GM13977 (cell line): Measurements from ENCODE around the gene CLINT1.

Experiments used
- DNase-seq: peaks from one replicate; pipeline ENCODE4 v3.0.0; 2012; ENCODE audit warnings: low spot score
- CTCF ChIP-seq: IDR thresholded peaks from 2 replicates; pipeline ENCODE4 v1.5.1; 2012; ENCODE audit warnings: mild to moderate bottlenecking, control low read depth; ENCODE audit not compliant: insufficient read depth; ENCODE audit errors: extremely low read depth, missing control alignments
- in situ Hi-C: fragments of 300-500 bp; cut with MboI; formaldehyde crosslinking; loops from one replicate; pipeline ENCODE4 v1.12.0; 2022; ENCODE audit warnings: low sequenced_read_pairs, low pct_unique_long_range_greater_than_20kb, mixed read lengths, inconsistent platforms; ENCODE audit not compliant: unreplicated experiment

Gene CLINT1

DNA sequence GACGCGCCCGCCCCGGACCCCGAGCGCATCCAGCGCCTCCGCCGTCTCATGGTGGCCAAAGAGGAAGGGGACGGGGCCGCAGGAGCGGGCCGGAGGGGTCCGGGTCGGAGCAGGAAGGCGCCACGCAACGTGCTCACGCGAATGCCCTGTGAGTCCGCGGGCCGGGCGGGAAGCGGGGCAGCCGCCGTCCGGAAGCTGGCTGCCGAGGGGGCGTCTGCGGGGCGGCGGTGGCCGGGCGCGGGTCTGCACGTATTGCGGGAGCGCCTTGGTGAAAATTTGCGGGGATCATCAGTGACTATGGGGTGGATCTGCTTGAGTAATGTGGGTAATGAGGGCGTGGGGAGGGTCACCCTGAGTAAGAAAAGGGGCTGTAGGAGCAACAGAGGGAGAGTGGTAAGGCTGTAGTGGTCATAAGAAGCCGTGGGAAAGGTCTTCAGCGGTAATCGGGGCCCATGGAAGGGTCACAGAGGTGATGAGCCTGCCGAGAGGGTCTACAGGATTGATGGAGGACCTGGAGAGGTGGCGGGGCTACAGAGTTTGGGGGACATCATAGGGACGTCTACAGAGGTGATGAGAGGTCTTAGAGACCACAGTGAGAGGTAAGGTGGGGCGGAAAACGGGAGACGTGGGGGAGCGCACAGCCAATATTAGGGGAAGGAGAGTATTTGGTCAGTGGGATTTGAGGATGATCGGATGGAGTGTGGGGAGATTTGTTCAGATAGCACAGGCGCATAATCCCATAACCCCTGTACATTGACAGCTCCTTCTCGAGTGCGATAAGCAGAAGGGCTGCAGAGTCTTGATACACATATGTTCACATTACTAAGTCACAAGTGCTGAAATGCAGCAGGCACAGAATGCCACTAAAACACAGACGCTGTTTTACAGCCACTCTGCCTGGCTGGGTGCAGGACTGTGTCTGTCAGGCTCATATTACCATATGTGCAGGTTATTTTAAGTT lies 114.6 kb downstream of the CLINT1 start:
- in situ Hi-C loops, result loop anchor here (25.0 kb wide), 1 partner anchor 407 kb away; a partner anchor contains a TSS

DNA sequence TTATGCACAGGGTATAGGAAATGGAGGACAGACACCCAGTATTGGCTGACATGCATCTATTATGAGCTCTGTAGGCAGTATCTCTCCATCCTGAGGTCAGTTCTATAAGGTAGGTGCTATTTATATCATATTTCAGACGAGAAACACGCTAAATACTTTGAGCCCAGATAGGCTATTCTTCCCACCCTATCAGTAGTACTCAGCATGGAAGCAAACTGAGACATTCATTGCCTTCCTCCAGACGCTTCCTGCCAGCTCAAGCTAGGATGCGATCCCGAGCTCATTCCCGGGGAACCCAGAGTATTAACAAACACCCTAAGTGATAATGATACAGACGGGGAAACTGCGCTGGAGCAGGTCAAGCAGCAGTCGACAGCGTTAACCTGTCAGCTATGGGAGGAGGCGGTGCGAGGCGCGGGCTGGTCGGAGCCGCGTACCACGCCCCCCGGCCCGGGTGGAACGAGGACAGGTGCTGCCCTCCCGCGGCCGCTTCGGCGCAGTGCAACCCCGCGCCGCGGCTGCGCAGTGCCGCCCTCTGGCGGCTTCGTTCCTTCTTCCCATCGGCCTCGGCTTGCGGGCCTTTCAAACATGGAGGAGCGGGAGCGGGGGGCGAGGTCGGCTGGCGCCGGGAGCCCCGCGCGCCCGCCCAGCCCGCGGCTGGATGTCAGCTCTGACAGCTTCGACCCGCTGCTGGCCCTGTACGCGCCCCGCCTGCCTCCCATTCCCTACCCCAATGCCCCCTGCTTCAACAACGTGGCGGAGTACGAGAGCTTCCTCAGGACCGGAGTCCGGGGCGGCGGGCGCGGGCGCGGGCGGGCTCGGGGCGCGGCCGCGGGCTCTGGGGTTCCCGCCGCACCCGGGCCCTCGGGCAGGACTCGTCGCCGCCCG lies 115.5 kb downstream of the CLINT1 start, which contains the start of gene LSM11:
Gene LSM11 (plus strand): TSS at position 550 of the 888 bp plus-strand sequence. CDS start 39 bp downstream, at position 589.
- peak; percentile 100 for TF ChIP-seq CTCF
- in situ Hi-C loops, result loop anchor here (25.0 kb wide), 1 partner anchor 406 kb away; a partner anchor contains a TSS
- peak; percentile 97 for DNase-seq

More for the DNA sequence above, 114.6 kb downstream of the CLINT1 start:
- peak; percentile 52 for DNase-seq
- no peak for TF ChIP-seq CTCF

DNA sequence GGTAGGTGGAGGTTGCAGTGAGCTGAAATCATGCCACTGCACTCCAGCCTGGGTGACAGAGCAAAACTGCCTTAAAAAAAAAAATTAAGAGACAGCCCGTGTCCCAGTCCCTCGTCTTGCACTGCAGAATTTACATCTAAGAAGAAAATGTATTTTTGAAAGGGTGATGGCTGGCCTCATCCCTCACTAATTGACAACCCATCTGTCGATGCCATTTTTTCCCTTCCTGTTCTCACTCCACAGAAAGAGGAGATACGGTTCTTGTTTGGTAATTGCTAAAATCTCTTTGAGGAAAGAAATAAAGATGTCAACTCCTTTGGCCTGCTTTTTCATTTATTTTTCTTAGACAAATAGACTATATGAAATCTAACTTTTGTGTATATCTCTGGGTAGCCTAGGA lies 117.8 kb downstream of the CLINT1 start:
- DNase-seq, result no peak
- in situ Hi-C loops, result loop anchor here (25.0 kb wide), 1 partner anchor 404 kb away; a partner anchor contains a TSS
- TF ChIP-seq CTCF, result no peak

DNA sequence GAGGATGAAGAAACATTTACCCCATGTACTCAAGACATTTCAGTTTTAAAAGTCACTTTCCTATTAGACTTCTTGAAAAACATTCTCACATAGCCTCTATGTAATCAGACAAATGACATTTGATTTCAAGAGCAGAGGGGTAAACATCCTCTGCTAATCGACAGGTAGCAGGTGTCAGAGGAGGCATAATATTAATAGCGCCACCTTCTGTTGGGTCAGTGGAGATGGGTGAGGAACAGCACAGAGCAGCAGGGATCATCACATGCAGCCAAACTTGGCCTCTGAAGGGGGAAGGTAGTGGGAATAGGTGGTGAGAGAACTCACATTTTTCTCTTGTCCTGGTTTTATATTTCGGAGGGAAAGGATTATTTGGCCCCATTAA lies 118.7 kb downstream of the CLINT1 start:
- DNase-seq, result peak; percentile 52
- in situ Hi-C loops, result loop anchor here (25.0 kb wide), 1 partner anchor 403 kb away; a partner anchor contains a TSS
- TF ChIP-seq CTCF, result peak; percentile 65

DNA sequence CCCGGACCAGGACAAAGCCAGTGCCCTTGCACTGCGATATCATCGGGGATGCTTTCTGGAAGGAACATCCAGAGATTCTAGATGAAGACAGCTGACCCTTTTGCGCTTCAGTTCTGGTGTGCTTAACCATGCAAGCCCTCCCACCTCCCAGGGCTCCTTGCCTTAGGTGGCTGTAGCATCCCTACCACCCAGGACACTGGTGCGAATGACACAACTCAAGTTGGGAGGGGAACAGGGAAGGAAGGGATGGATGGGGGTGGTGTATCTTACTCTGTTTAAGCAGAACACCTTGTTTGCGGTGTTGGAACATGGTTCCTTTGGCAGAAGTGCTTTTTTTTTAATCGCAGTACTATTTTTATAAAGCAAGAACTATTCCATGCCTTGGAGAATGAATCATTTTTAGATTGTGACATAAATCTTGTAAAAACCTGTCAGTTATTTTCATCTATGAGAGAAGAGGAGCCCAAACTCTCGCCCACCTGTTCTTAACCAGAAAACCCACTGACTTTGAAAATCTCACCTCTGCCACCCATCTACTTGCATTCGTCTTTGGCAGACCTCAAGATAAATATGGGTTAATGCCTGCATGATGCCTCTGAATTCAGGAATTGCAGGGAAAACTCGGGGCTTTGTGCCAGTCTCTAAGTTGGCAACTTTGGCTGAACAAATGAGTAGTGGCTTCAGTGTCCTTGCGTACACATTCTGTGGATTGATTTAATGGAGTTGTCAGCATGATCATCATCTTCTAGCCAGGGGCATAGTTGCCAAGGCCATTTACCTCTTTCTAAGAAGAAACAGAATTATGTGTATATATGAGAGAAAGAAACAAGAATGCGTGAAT lies 119.3 kb downstream of the CLINT1 start:
- in situ Hi-C loops, result loop anchor here (25.0 kb wide), 1 partner anchor 402 kb away; a partner anchor contains a TSS
- TF ChIP-seq CTCF, result no peak
- no peak for DNase-seq

DNA sequence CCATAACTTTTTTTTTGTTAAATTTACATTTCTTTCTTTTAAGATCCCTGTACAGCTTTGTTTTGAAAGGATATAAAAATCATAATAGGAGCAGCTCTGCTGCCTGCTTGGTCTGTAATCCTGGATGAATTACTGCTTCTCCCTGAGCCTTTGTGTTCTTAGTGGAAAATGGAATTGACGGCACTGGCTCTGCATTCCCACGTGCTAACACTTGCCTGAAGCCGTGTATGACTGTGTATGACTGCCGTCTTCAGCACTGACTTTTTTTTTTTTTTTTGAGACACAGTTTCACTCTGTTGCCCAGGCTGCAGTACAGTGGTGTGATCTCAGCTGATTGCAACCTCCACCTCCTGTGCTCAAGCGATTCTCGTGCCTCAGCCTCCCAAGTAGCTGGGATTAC lies 123.0 kb downstream of the CLINT1 start:
- DNase-seq, result no peak
- in situ Hi-C loops, result loop anchor here (25.0 kb wide), 1 partner anchor 399 kb away; a partner anchor contains a TSS
- TF ChIP-seq CTCF, result no peak
